ENCODE results near the gene PTPRC.

PTPRC gene

GRCh38 chr1:198664068-198664788 is 25.4 kb downstream of the PTPRC start:
- in situ Hi-C loops (cut with MboI; ENCODE audit: low sequenced_read_pairs), result no loop called here
- H3K4me3 ChIP-seq, result no peak overlapping the region
- H3K4me1 ChIP-seq, result no peaks in the 10 kb centered on the region
- DNase-seq (ENCODE audit: low spot score in 2 of 2), result no peak
- H3K36me3 ChIP-seq (replicated peaks), result no peaks in the 10 kb centered on the region
- no peaks in the 10 kb centered on the region for H3K9me3 ChIP-seq
- H3K27me3 ChIP-seq (ENCODE audit: low read depth), result no peaks in the 10 kb centered on the region

GRCh38 chr1:198667186-198667585 is 28.3 kb downstream of the PTPRC start:
- H3K9me3 ChIP-seq, result no peaks in the 10 kb centered on the region
- H3K4me1 ChIP-seq, result no peaks in the 10 kb centered on the region
- H3K36me3 ChIP-seq (replicated peaks), result no peaks in the 10 kb centered on the region
- in situ Hi-C loops (cut with MboI; ENCODE audit: low sequenced_read_pairs), result no loop called here
- no peak for DNase-seq (ENCODE audit: low spot score in 2 of 2)
- no peak overlapping the region for H3K4me3 ChIP-seq
- H3K27me3 ChIP-seq (ENCODE audit: low read depth), result no peaks in the 10 kb centered on the region

- H3K27me3 ChIP-seq (ENCODE audit: low read depth), result no peaks in the 10 kb centered on the region
- in situ Hi-C loops (cut with MboI; ENCODE audit: low sequenced_read_pairs), result no loop called here
- H3K36me3 ChIP-seq (replicated peaks), result no peaks in the 10 kb centered on the region
- H3K4me1 ChIP-seq, result no peaks in the 10 kb centered on the region
- no peaks in the 10 kb centered on the region for H3K9me3 ChIP-seq
- DNase-seq (ENCODE audit: low spot score in 2 of 2), result no peak
- H3K4me3 ChIP-seq, result no peak overlapping the region
These were observed 29.0 kb downstream of the PTPRC start for GRCh38 chr1:198667807-198668206.

- no peaks in the 10 kb centered on the region for H3K36me3 ChIP-seq (replicated peaks)
- in situ Hi-C loops (cut with MboI; ENCODE audit: low sequenced_read_pairs), result no loop called here
- no peaks in the 10 kb centered on the region for H3K27me3 ChIP-seq (ENCODE audit: low read depth)
- no peak for DNase-seq (ENCODE audit: low spot score in 2 of 2)
- H3K4me3 ChIP-seq, result no peak overlapping the region
- H3K9me3 ChIP-seq, result no peaks in the 10 kb centered on the region
- H3K4me1 ChIP-seq, result no peaks in the 10 kb centered on the region
These were observed 30.3 kb downstream of the PTPRC start for GRCh38 chr1:198669023-198669698.

- Histone ChIP-seq H3K4me1 (no peaks in the 10 kb centered on the region), H3K4me3 (no peak overlapping the region), H3K9me3 (no peaks in the 10 kb centered on the region), H3K27me3 (ENCODE audit: low read depth) (no peaks in the 10 kb centered on the region), H3K36me3 (replicated peaks) (no peaks in the 10 kb centered on the region)
- in situ Hi-C loops (cut with MboI; ENCODE audit: low sequenced_read_pairs), result no loop called here
- DNase-seq (ENCODE audit: low spot score in 2 of 2), result no peak
These were observed 30.9 kb downstream of the PTPRC start for GRCh38 chr1:198669771-198670170.

GRCh38 chr1:198671136-198671535 is 32.3 kb downstream of the PTPRC start:
- no peaks in the 10 kb centered on the region for H3K4me1 ChIP-seq
- no peaks in the 10 kb centered on the region for H3K9me3 ChIP-seq
- no peaks in the 10 kb centered on the region for H3K36me3 ChIP-seq (replicated peaks)
- in situ Hi-C loops (cut with MboI; ENCODE audit: low sequenced_read_pairs), result no loop called here
- no peaks in the 10 kb centered on the region for H3K27me3 ChIP-seq (ENCODE audit: low read depth)
- DNase-seq (ENCODE audit: low spot score in 2 of 2), result no peak
- no peak overlapping the region for H3K4me3 ChIP-seq

- Histone ChIP-seq H3K36me3 (replicated peaks) (no peaks in the 10 kb centered on the region), H3K4me3 (no peak overlapping the region), H3K27me3 (ENCODE audit: low read depth) (no peaks in the 10 kb centered on the region), H3K9me3 (no peaks in the 10 kb centered on the region), H3K4me1 (0 out of 2 replicates have a peak, but pooled peaks cover 2% of the 10 kb centered on the region)
- DNase-seq (ENCODE audit: low spot score in 2 of 2), result no peak
- in situ Hi-C loops (cut with MboI; ENCODE audit: low sequenced_read_pairs), result no loop called here
These were observed 33.3 kb downstream of the PTPRC start for GRCh38 chr1:198672124-198672523.

- DNase-seq (ENCODE audit: low spot score in 2 of 2), result no peak
- Histone ChIP-seq H3K36me3 (replicated peaks) (no peaks in the 10 kb centered on the region), H3K9me3 (no peaks in the 10 kb centered on the region), H3K4me1 (0 out of 2 replicates have a peak, but pooled peaks cover 2% of the 10 kb centered on the region), H3K27me3 (ENCODE audit: low read depth) (no peaks in the 10 kb centered on the region), H3K4me3 (no peak overlapping the region)
- in situ Hi-C loops (cut with MboI; ENCODE audit: low sequenced_read_pairs), result no loop called here
These were observed 35.2 kb downstream of the PTPRC start for GRCh38 chr1:198674009-198674408.

- in situ Hi-C loops (cut with MboI; ENCODE audit: low sequenced_read_pairs), result loop anchor here (25.0 kb wide), 1 partner anchor 1139 kb away; no protein-coding TSS in a partner anchor
- H3K4me1 ChIP-seq, result peaks cover 5% of the 10 kb centered on the region
- no peak overlapping the region for H3K4me3 ChIP-seq
- no peaks in the 10 kb centered on the region for H3K9me3 ChIP-seq
- no peaks in the 10 kb centered on the region for H3K36me3 ChIP-seq (replicated peaks)
- no peak for DNase-seq (ENCODE audit: low spot score in 2 of 2)
- no peaks in the 10 kb centered on the region for H3K27me3 ChIP-seq (ENCODE audit: low read depth)
These were observed 37.4 kb downstream of the PTPRC start for GRCh38 chr1:198676253-198676652.

GRCh38 chr1:198677027-198677426 is 38.2 kb downstream of the PTPRC start:
- no peaks in the 10 kb centered on the region for H3K27me3 ChIP-seq (ENCODE audit: low read depth)
- no peak for DNase-seq (ENCODE audit: low spot score in 2 of 2)
- H3K4me1 ChIP-seq, result peaks cover 10% of the 10 kb centered on the region
- H3K4me3 ChIP-seq, result no peak overlapping the region
- no peaks in the 10 kb centered on the region for H3K36me3 ChIP-seq (replicated peaks)
- in situ Hi-C loops (cut with MboI; ENCODE audit: low sequenced_read_pairs), result loop anchor here (25.0 kb wide), 1 partner anchor 1140 kb away; no protein-coding TSS in a partner anchor
- no peaks in the 10 kb centered on the region for H3K9me3 ChIP-seq

GRCh38 chr1:198677871-198678270 is 39.0 kb downstream of the PTPRC start:
- Histone ChIP-seq H3K4me1 (peaks cover 18% of the 10 kb centered on the region), H3K9me3 (no peaks in the 10 kb centered on the region), H3K4me3 (no peak overlapping the region), H3K36me3 (replicated peaks) (no peaks in the 10 kb centered on the region), H3K27me3 (ENCODE audit: low read depth) (no peaks in the 10 kb centered on the region)
- in situ Hi-C loops (cut with MboI; ENCODE audit: low sequenced_read_pairs), result loop anchor here (25.0 kb wide), 1 partner anchor 1141 kb away; no protein-coding TSS in a partner anchor
- DNase-seq (ENCODE audit: low spot score in 2 of 2), result no peak

GRCh38 chr1:198678301-198678836 is 39.5 kb downstream of the PTPRC start:
- peaks cover 18% of the 10 kb centered on the region for H3K4me1 ChIP-seq
- no peaks in the 10 kb centered on the region for H3K27me3 ChIP-seq (ENCODE audit: low read depth)
- in situ Hi-C loops (cut with MboI; ENCODE audit: low sequenced_read_pairs), result loop anchor here (25.0 kb wide), 1 partner anchor 1141 kb away; no protein-coding TSS in a partner anchor
- no peaks in the 10 kb centered on the region for H3K9me3 ChIP-seq
- no peak for DNase-seq (ENCODE audit: low spot score in 2 of 2)
- no peak overlapping the region for H3K4me3 ChIP-seq
- no peaks in the 10 kb centered on the region for H3K36me3 ChIP-seq (replicated peaks)

- in situ Hi-C loops (cut with MboI; ENCODE audit: low sequenced_read_pairs), result loop anchor here (25.0 kb wide), 1 partner anchor 1142 kb away; no protein-coding TSS in a partner anchor
These were observed 40.1 kb downstream of the PTPRC start for GRCh38 chr1:198678901-198679329.

More at GRCh38 chr1:198678901-198679329, 40.1 kb downstream of the PTPRC start:
- DNase-seq (ENCODE audit: low spot score in 2 of 2), result no peak
- Histone ChIP-seq H3K9me3 (no peaks in the 10 kb centered on the region), H3K4me3 (no peak overlapping the region), H3K36me3 (replicated peaks) (no peaks in the 10 kb centered on the region), H3K27me3 (ENCODE audit: low read depth) (no peaks in the 10 kb centered on the region), H3K4me1 (peaks cover 18% of the 10 kb centered on the region)
